Tibial nerve (tissue), 4 donors: Measurements from ENCODE around the gene SRBD1. TPM values are rescaled to one million over a fixed set of nuclear protein-coding genes. Genes with fewer than 3 reads are reported as not detected.
A peak's percentile ranks its signal among the peaks of the same experiment; 100 is the strongest.

Experiments used
- DNase-seq, 2 donors: peaks; one replicate each; pipeline ENCODE4 v3.0.0-alpha.2; 2019; ENCODE audit warnings: low spot score in 2 of 2
- H3K27ac ChIP-seq, 4 donors: fragments of 200-600 bp; sonication (generic) in 3 of 4; one replicate each; pipeline ENCODE4 v1.5.1; 2017 to 2019; ENCODE audit warnings: mild to moderate bottlenecking in 1 of 4
- H3K27me3 ChIP-seq, 2 donors: fragments of 200-600 bp; sonication (generic) in 1 of 2; one replicate each; pipeline versions ENCODE4 v1.5.1 to v1.6.0; 2017 to 2019
- H3K36me3 ChIP-seq, 3 donors: fragments of 200-600 bp; sonication (generic); one replicate each; pipeline ENCODE4 v1.5.1; 2018 to 2019
- H3K4me1 ChIP-seq, 4 donors: fragments of 200-600 bp; sonication (generic) in 3 of 4; one replicate each; pipeline ENCODE4 v1.5.1; 2017 to 2019
- H3K4me3 ChIP-seq, 4 donors: fragments of 200-600 bp; sonication (generic) in 3 of 4; one replicate each; pipeline ENCODE4 v1.5.1; 2017 to 2019; ENCODE audit warnings: mild to moderate bottlenecking in 1 of 4, moderate library complexity in 1 of 4
- H3K9me3 ChIP-seq, 4 donors: fragments of 200-600 bp; sonication (generic) in 3 of 4; one replicate each; pipeline ENCODE4 v1.5.1; 2017 to 2019
- CTCF ChIP-seq, 5 experiments: fragments of 200-600 bp in 3 of 5; fragments of 450-650 bp in 2 of 5; sonication (generic) in 3 of 5; IDR thresholded peaks; one replicate each; pipeline ENCODE4 v1.5.1; 2016 to 2019; ENCODE audit warnings: antibody characterized with exemption in 5 of 5, mild to moderate bottlenecking in 3 of 5, moderate library complexity in 2 of 5
- EP300 ChIP-seq, 2 donors: sonication (generic); formaldehyde crosslinking; IDR thresholded peaks; one replicate each; pipeline ENCODE4 v1.6.1; 2017; ENCODE audit warnings: antibody characterized with exemption in 2 of 2, mild to moderate bottlenecking in 1 of 2
- POLR2A ChIP-seq, 2 donors: fragments of 450-650 bp; IDR thresholded peaks; one replicate each; pipeline ENCODE4 v1.6.1; 2017; ENCODE audit warnings: antibody characterized with exemption in 2 of 2, mild to moderate bottlenecking in 2 of 2, moderate library complexity in 2 of 2
- WGBS, 2 donors: methylation state at CpG; one replicate each; pipeline ENCODE4 v1.1.5; 2018; 5-methylcytosine and 5-hydroxymethylcytosine counted together
- total RNA-seq, 4 donors: library from RNA; depleted of rRNA; stranded (reverse); fragments of >200 nt; gene quantifications; one replicate each; pipeline ENCODE4 v1.1.0, GENCODE V29; 2016

Gene SRBD1
- total RNA-seq, 4 donors from 2014 or later, result 14.7 to 36.7 (median 20.8) TPM

DNA sequence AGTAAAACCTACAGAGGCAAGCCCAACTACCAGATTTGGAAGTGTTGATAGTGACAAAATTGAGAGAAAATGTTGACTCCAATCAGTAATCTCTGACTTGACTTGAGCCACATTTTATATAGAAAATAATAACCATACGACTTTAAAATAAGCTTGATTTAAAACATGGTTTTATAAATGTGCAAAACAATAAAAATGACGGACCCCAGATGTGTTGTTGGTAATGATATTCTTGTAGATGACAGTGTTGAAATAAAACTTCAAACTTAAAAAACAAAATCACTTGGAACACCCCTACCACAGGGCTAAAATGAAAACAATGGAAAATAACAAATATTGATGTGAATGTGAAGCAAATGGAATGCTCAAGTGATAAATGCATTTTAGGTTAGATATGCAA, 188.1 kb downstream of the SRBD1 start:
- Histone ChIP-seq H3K9me3 (no peaks in the 10 kb centered on the region), H3K4me1 (no peaks in the 10 kb centered on the region), H3K27me3 (no peaks in the 10 kb centered on the region), H3K27ac (no peak overlapping the region), H3K4me3 (no peak overlapping the region), H3K36me3 (peaks cover 0 to 27% (median 0%) of the 10 kb centered on the region in 3 donors)
- TF ChIP-seq EP300 (IDR thresholded peaks at IDR 0.05) (no peak), CTCF (IDR thresholded peaks at IDR 0.05) (no peak), POLR2A (IDR thresholded peaks at IDR 0.05) (no peak)
- 87 to 90% methylated on average over 2 of the region's 2 CpGs for WGBS, 2 donors
- DNase-seq, result no peak

- TF ChIP-seq POLR2A (IDR thresholded peaks at IDR 0.05) (no peak), EP300 (IDR thresholded peaks at IDR 0.05) (no peak), CTCF (IDR thresholded peaks at IDR 0.05) (no peak)
- 61 to 75% methylated on average over 3 of the region's 3 CpGs for WGBS, 2 donors
- H3K4me1 ChIP-seq, result peaks cover 0 to 7% (median 0%) of the 10 kb centered on the region in 4 donors
- no peak overlapping the region for H3K4me3 ChIP-seq
- no peaks in the 10 kb centered on the region for H3K9me3 ChIP-seq
- H3K36me3 ChIP-seq, result peaks cover 0 to 32% (median 8%) of the 10 kb centered on the region in 3 donors
- H3K27ac ChIP-seq, result no peak overlapping the region
- H3K27me3 ChIP-seq, result no peaks in the 10 kb centered on the region
- no peak for DNase-seq
These were observed 192.5 kb downstream of the SRBD1 start for GRCh38 chr2:45418532-45418931.

DNA sequence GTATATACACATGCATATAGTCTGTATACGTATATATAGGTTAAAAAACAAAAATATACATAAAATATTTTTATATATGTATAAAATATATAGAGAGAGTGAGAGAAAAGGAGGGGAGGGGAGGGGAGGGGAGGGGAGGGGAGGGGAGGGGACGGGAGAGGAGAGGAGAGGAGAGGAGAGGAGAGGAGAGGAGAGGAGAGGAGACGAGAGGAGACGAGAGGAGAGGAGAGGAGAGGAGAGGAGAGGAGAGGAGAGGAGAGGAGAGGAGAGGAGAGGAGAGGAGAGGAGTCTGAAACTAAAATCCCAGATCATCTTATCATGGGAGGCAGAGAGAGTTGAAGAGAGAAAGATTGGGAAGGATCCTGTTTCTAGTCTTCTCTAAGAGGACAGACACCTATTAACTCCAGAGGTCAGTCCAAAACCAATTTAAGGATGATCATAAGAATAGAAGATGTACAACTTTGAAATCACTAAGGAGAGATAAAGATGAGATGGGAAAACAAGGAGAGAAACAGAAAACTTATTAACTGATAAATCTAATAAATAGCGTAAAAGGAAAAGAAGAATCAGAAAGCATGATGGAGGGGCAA, 195.4 kb downstream of the SRBD1 start:
- Histone ChIP-seq H3K4me1 (peaks cover 0 to 19% (median 3%) of the 10 kb centered on the region in 4 donors), H3K36me3 (peaks cover 0 to 44% (median 8%) of the 10 kb centered on the region in 3 donors), H3K27ac (no peak overlapping the region), H3K4me3 (no peak overlapping the region), H3K27me3 (no peaks in the 10 kb centered on the region), H3K9me3 (no peaks in the 10 kb centered on the region)
- 90 to 97% methylated on average over 2 of the region's 5 CpGs for whole genome bisulfite sequencing, 2 donors
- no peak for DNase-seq
- no peak for TF ChIP-seq POLR2A (IDR thresholded peaks at IDR 0.05)
- no peak for TF ChIP-seq CTCF (IDR thresholded peaks at IDR 0.05)

DNA sequence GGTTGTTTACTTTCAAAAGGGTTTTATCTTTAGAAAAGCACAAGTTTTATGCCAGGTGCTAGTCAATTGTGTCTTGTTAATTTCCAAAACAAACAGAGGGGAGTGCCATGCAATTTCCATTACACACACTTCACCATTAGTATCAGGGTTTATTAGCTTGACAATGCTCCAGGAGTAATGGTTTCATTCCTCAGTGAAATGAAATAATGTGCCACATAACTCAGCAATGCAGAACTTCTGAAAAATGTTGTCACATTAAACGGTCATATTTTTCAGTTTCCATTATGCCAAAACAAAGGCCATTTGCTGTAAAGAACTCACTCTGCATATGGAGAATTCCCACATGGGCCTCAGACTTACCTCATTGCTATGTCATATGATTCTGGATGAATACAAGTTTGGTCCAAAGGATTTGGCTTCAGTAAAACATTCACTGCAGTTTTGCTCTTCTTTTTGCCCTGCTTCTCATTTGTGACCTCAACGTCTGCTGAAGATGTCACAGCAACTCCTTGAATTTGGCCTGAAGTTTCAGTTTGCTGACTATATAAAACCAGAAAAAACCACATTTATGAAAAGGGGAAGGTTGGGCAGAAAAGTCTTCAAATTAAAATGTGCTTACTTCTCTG, 198.2 kb downstream of the SRBD1 start:
- Histone ChIP-seq H3K4me3 (no peak overlapping the region), H3K27ac (peak overlapping the region in 2 of 4 donors; percentile 47 to 70), H3K4me1 (peaks cover 0 to 19% (median 3%) of the 10 kb centered on the region in 4 donors), H3K27me3 (no peaks in the 10 kb centered on the region), H3K36me3 (peaks cover 0 to 33% (median 8%) of the 10 kb centered on the region in 3 donors), H3K9me3 (no peaks in the 10 kb centered on the region)
- no peak for TF ChIP-seq CTCF (IDR thresholded peaks at IDR 0.05)
- no peak for TF ChIP-seq EP300 (IDR thresholded peaks at IDR 0.05)
- no peak for TF ChIP-seq POLR2A (IDR thresholded peaks at IDR 0.05)
- WGBS, 2 donors, result 13 to 15% methylated on average over 2 of the region's 2 CpGs
- DNase-seq, result no peak

DNA sequence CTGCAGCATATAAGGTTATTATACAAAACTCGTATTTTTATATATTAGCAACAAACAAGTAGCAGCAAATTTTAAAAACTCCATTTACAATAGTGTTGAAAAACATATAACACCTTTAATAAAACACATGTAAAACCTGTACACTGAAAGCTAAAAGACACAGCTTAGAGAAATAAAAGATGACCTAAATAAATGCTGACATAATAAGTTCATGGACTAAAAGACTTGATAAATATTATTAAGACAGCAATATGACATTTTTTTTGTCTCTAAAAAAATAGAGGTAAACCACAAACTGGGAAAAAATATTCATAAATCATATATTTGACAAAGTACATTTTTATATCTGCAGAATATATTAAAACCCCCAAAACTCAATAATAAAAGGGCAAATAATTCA, 201.4 kb downstream of the SRBD1 start:
- 96% methylated on average over 1 of the region's 1 CpG for WGBS, 2 donors
- no peaks in the 10 kb centered on the region for H3K27me3 ChIP-seq
- H3K36me3 ChIP-seq, result peaks cover 0 to 20% (median 0%) of the 10 kb centered on the region in 3 donors
- peaks cover 0 to 31% (median 3%) of the 10 kb centered on the region in 4 donors for H3K4me1 ChIP-seq
- no peaks in the 10 kb centered on the region for H3K9me3 ChIP-seq
- no peak for DNase-seq
- H3K27ac ChIP-seq, result no peak overlapping the region
- H3K4me3 ChIP-seq, result no peak overlapping the region
- TF ChIP-seq POLR2A (IDR thresholded peaks at IDR 0.05) (no peak), CTCF (IDR thresholded peaks at IDR 0.05) (no peak), EP300 (IDR thresholded peaks at IDR 0.05) (no peak)
